ENCODE results near the gene BTBD9. TPM values are rescaled to one million over a fixed set of nuclear protein-coding genes. Genes with fewer than 3 reads are reported as not detected.
A peak's percentile ranks its signal among the peaks of the same experiment; 100 is the strongest.
"Not testable (repeated sequence)": the region's sequence is repeated elsewhere in the genome, so short reads cannot be mapped to it uniquely, and the experiment has no call there.

Gene BTBD9
- total RNA-seq, 2 experiments from 2014 or later: 11.0 to 13.8 TPM

- no peaks in the 10 kb centered on the region for H3K27me3 Mint-ChIP-seq
- H3K27ac Mint-ChIP-seq: no peak overlapping the region
- H3K36me3 Mint-ChIP-seq: peaks cover 3% of the 10 kb centered on the region
- CTCF ChIA-PET: no interaction called here
- peaks cover 10% of the 10 kb centered on the region for H3K4me1 Mint-ChIP-seq
- DNase-seq (no peak), ATAC-seq (no peak)
- H3K9me3 Mint-ChIP-seq (ENCODE audit: low read depth): no peaks in the 10 kb centered on the region
- no peak overlapping the region for H3K4me3 Mint-ChIP-seq
Observed at GRCh38 chr6:38134704-38135088, 505.0 kb downstream of the BTBD9 start.

GRCh38 chr6:38133932-38134703 lies 505.6 kb downstream of the BTBD9 start:
- H3K4me1 Mint-ChIP-seq: peaks cover 10% of the 10 kb centered on the region
- H3K36me3 Mint-ChIP-seq: peaks cover 3% of the 10 kb centered on the region
- DNase-seq: no peak
- no peak overlapping the region for H3K4me3 Mint-ChIP-seq
- no peak for ATAC-seq
- H3K27me3 Mint-ChIP-seq: no peaks in the 10 kb centered on the region
- no peaks in the 10 kb centered on the region for H3K9me3 Mint-ChIP-seq (ENCODE audit: low read depth)
- H3K27ac Mint-ChIP-seq: no peak overlapping the region
- CTCF ChIA-PET: no interaction called here

GRCh38 chr6:38131527-38131965 lies 508.2 kb downstream of the BTBD9 start:
- no peak for DNase-seq
- Mint-ChIP-seq H3K9me3 (ENCODE audit: low read depth) (no peaks in the 10 kb centered on the region), H3K4me3 (no peak overlapping the region), H3K27me3 (no peaks in the 10 kb centered on the region), H3K27ac (no peak overlapping the region), H3K36me3 (peaks cover 8% of the 10 kb centered on the region), H3K4me1 (peaks cover 10% of the 10 kb centered on the region)
- CTCF ChIA-PET: interaction anchor here (1.0 kb wide), 1 partner anchor 12 kb away, joined by 3 read pairs; no protein-coding TSS in a partner anchor
- peak; percentile 30 for ATAC-seq

- H3K27ac Mint-ChIP-seq: no peak overlapping the region
- H3K36me3 Mint-ChIP-seq: peaks cover 17% of the 10 kb centered on the region
- no peak overlapping the region for H3K4me3 Mint-ChIP-seq
- ATAC-seq (no peak), DNase-seq (no peak)
- H3K27me3 Mint-ChIP-seq: no peaks in the 10 kb centered on the region
- peaks cover 10% of the 10 kb centered on the region for H3K4me1 Mint-ChIP-seq
- CTCF ChIA-PET: interaction anchor here (0.8 to 1.5 kb wide), 3 partner anchors 10 to 367 kb away, joined by 3 to 4 read pairs (median 4); no protein-coding TSS in a partner anchor
- H3K9me3 Mint-ChIP-seq (ENCODE audit: low read depth): no peaks in the 10 kb centered on the region
Observed at GRCh38 chr6:38127284-38127683, 512.4 kb downstream of the BTBD9 start.

GRCh38 chr6:38124224-38124926 lies 515.4 kb downstream of the BTBD9 start:
- CTCF ChIA-PET; H3K27me3 Mint-ChIP-seq; H3K27ac Mint-ChIP-seq; H3K4me3 Mint-ChIP-seq; H3K4me1 Mint-ChIP-seq; DNase-seq; H3K9me3 Mint-ChIP-seq (ENCODE audit: low read depth); ATAC-seq: not testable (repeated sequence)
- H3K36me3 Mint-ChIP-seq: peaks cover 22% of the 10 kb centered on the region

- CTCF ChIA-PET: interaction anchor here (0.7 kb wide), 1 partner anchor 349 kb away, joined by 6 read pairs; no protein-coding TSS in a partner anchor
- DNase-seq (no peak), ATAC-seq (no peak)
- H3K9me3 Mint-ChIP-seq (ENCODE audit: low read depth): no peaks in the 10 kb centered on the region
- H3K27me3 Mint-ChIP-seq: no peaks in the 10 kb centered on the region
- H3K4me1 Mint-ChIP-seq: peaks cover 2% of the 10 kb centered on the region
- H3K36me3 Mint-ChIP-seq: peaks cover 18% of the 10 kb centered on the region
- H3K4me3 Mint-ChIP-seq: no peak overlapping the region
- H3K27ac Mint-ChIP-seq: no peak overlapping the region
Observed at GRCh38 chr6:38119516-38119915, 520.2 kb downstream of the BTBD9 start.

- H3K4me1 Mint-ChIP-seq: peaks cover 2% of the 10 kb centered on the region
- H3K36me3 Mint-ChIP-seq: peaks cover 18% of the 10 kb centered on the region
- no peak overlapping the region for H3K27ac Mint-ChIP-seq
- DNase-seq: no peak
- CTCF ChIA-PET: no interaction called here
- H3K9me3 Mint-ChIP-seq (ENCODE audit: low read depth): no peaks in the 10 kb centered on the region
- H3K27me3 Mint-ChIP-seq: no peaks in the 10 kb centered on the region
- ATAC-seq: no peak
- no peak overlapping the region for H3K4me3 Mint-ChIP-seq
Observed at GRCh38 chr6:38118791-38119365, 520.9 kb downstream of the BTBD9 start.

Other genes with a start within 250 kb of the BTBD9 start
- gene GLO1, start 63.2 kb upstream of the BTBD9 start, total RNA-seq: 100 to 1,000 TPM; 130 to 149 TPM
- under 1 TPM; 0.12 to 0.15 TPM for gene DNAH8, start 75.4 kb upstream of the BTBD9 start, total RNA-seq

All from activated CD8-positive, alpha-beta memory T cell treated with anti-CD3 and anti-CD28 coated beads, Interleukin-2, amount 10 ng/mL, durations not matched to agents 7 days and 5 days (primary cell).